Endodermal cell (in vitro differentiated cells): Measurements from ENCODE around the gene CX3CL1. TPM values are rescaled to one million over a fixed set of nuclear protein-coding genes. Genes with fewer than 3 reads are reported as not detected.

ENCODE experiments used
- DNase-seq: peaks from one replicate; pipeline ENCODE4 v3.0.0-alpha.2; 2017
- H3K27ac ChIP-seq: 2 replicates; pipeline ENCODE4 v1.5.1; 2013; ENCODE audit warnings: mild to moderate bottlenecking, low read depth, low read length, moderate library complexity
- H3K27me3 ChIP-seq: 2 replicates; pipeline ENCODE4 v1.6.1; 2013; ENCODE audit warnings: mild to moderate bottlenecking, low read length, moderate library complexity; ENCODE audit not compliant: insufficient read depth, control insufficient read depth, poor library complexity, severe bottlenecking
- H3K36me3 ChIP-seq: 2 replicates; pipeline ENCODE4 v1.7.0; 2013; ENCODE audit warnings: mild to moderate bottlenecking, low read length, moderate library complexity; ENCODE audit not compliant: control insufficient read depth, insufficient read depth
- H3K4me1 ChIP-seq: one replicate; pipeline ENCODE4 v1.7.0; 2013; ENCODE audit warnings: low read length; ENCODE audit not compliant: control insufficient read depth, insufficient read depth
- H3K4me3 ChIP-seq: 2 replicates; pipeline ENCODE4 v1.5.1; 2013; ENCODE audit warnings: mild to moderate bottlenecking, low read length, moderate library complexity
- H3K9ac ChIP-seq: 2 replicates; pipeline ENCODE4 v1.6.1; 2013; ENCODE audit warnings: mild to moderate bottlenecking, low read length, moderate library complexity; ENCODE audit not compliant: poor library complexity, severe bottlenecking; ENCODE audit errors: extremely low read depth
- H3K9me3 ChIP-seq: 2 replicates; pipeline ENCODE4 v1.6.1; 2013; ENCODE audit warnings: mild to moderate bottlenecking, low read length, moderate library complexity; ENCODE audit not compliant: control insufficient read depth
- H3K27ac Mint-ChIP-seq: 2 replicates; pipeline ENCODE4 v1.8.0; 2020; ENCODE audit warnings: mixed read lengths
- H3K27me3 Mint-ChIP-seq: 2 replicates; pipeline ENCODE4 v1.8.0; 2021; ENCODE audit warnings: mild to moderate bottlenecking, mixed read lengths; ENCODE audit not compliant: insufficient read depth
- H3K36me3 Mint-ChIP-seq: 2 replicates; pipeline ENCODE4 v1.8.0; 2020; ENCODE audit warnings: low read depth, mixed read lengths
- H3K4me1 Mint-ChIP-seq: 2 replicates; pipeline ENCODE4 v1.8.0; 2020; ENCODE audit warnings: mixed read lengths
- H3K4me3 Mint-ChIP-seq: 2 replicates; pipeline ENCODE4 v1.8.0; 2020; ENCODE audit warnings: mild to moderate bottlenecking, moderate library complexity, mixed read lengths
- H3K9me3 Mint-ChIP-seq: 2 replicates; pipeline ENCODE4 v1.8.0; 2020; ENCODE audit warnings: mild to moderate bottlenecking, mixed read lengths
- CTCF ChIP-seq: fragments of 200-600 bp; sonication (generic); conservative IDR thresholded peaks from 2 replicates; pipeline ENCODE4 v1.5.0; 2021; ENCODE audit warnings: antibody characterized with exemption, mild to moderate bottlenecking
- whole genome bisulfite sequencing, 2 experiments: methylation state at CpG; one replicate each; pipeline versions ENCODE4 v1.1.5 to v1.1.7; 2013; ENCODE audit warnings: missing lambda C conversion rate in 2 of 2, mixed read lengths in 1 of 2; ENCODE audit not compliant: insufficient coverage in 1 of 2, insufficient read length in 1 of 2; 5-methylcytosine and 5-hydroxymethylcytosine counted together
- total RNA-seq, 2 donors: library from RNA; stranded (reverse); fragmentation: NEBNext Ultra II Directional in 1 of 2; extraction: Animal tissue kit (Norgen Biotek cat#: 25700) in 1 of 2; gene quantifications; 2 replicates in 1 of 2; 3 replicates in 1 of 2; pipeline ENCODE4 v1.2.1, GENCODE V29; 2021

Gene CX3CL1
- total RNA-seq, 2 donors from 2014 or later = 0.18 to 1.0 TPM

GRCh38 chr16:57356547-57356946 is 15.7 kb upstream of the CX3CL1 start:
- H3K9ac ChIP-seq = no peak overlapping the region
- no peak for DNase-seq
- no peaks in the 10 kb centered on the region for H3K36me3 Mint-ChIP-seq
- no peaks in the 10 kb centered on the region for H3K4me1 Mint-ChIP-seq
- H3K4me3 Mint-ChIP-seq = no peak overlapping the region
- H3K9me3 Mint-ChIP-seq = no peaks in the 10 kb centered on the region
- H3K27ac ChIP-seq = no peak overlapping the region
- no peaks in the 10 kb centered on the region for H3K27me3 ChIP-seq
- H3K27me3 Mint-ChIP-seq = no peaks in the 10 kb centered on the region
- no peak overlapping the region for H3K4me3 ChIP-seq
- no peaks in the 10 kb centered on the region for H3K9me3 ChIP-seq
- TF ChIP-seq CTCF = no peak
- no peaks in the 10 kb centered on the region for H3K36me3 ChIP-seq
- no peaks in the 10 kb centered on the region for H3K4me1 ChIP-seq
- WGBS, 2 experiments = 81 to 86% methylated on average over 2 to 4 of the region's 4 CpGs
- H3K27ac Mint-ChIP-seq = no peak overlapping the region

DNA sequence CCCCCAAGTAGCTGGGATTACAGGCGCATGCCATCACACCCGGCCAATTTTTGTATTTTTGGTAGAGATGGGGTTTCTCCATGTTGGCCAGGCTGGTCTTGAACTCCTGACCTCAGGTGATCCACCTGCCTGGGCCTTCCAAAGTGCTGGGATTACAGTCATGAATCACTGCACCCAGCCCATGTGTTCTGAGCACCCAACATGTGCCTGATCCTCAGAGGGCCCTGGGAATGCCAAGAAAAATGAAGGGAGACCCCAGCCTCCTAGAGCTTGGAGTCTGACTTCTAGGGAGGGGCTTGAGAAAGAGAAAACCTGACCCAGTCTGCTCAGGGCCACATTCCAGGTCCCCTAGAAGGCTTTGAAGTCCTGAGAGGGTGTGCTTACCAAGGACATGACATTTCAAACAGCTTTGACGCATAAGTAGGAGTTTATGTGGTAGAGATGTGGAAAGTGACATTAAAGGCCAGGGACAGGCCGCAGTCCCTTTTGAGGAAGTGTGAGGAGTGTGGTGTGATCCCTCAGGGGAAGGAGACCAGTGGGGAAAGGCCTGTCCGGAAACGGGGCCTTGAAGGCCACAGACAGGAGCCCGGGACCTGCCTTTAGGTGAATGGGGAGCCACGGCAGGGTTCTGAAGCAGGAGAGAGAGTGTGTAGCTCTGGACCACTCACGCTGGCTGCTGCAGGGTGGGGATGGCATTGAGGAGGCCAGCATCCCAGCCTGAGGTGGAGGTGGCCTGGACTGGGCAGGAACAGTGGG is 14.8 kb upstream of the CX3CL1 start:
- no peaks in the 10 kb centered on the region for H3K36me3 Mint-ChIP-seq
- no peaks in the 10 kb centered on the region for H3K4me1 ChIP-seq
- no peaks in the 10 kb centered on the region for H3K27me3 Mint-ChIP-seq
- TF ChIP-seq CTCF = no peak
- 95 to 97% methylated on average over 8 to 9 of the region's 9 CpGs for WGBS, 2 experiments
- H3K9me3 ChIP-seq = no peaks in the 10 kb centered on the region
- no peak overlapping the region for H3K27ac ChIP-seq
- no peaks in the 10 kb centered on the region for H3K27me3 ChIP-seq
- H3K36me3 ChIP-seq = no peaks in the 10 kb centered on the region
- no peak overlapping the region for H3K4me3 ChIP-seq
- H3K9ac ChIP-seq = no peak overlapping the region
- no peak for DNase-seq
- no peak overlapping the region for H3K4me3 Mint-ChIP-seq
- no peaks in the 10 kb centered on the region for H3K4me1 Mint-ChIP-seq
- no peaks in the 10 kb centered on the region for H3K9me3 Mint-ChIP-seq
- H3K27ac Mint-ChIP-seq = no peak overlapping the region

GRCh38 chr16:57358086-57358420 is 14.2 kb upstream of the CX3CL1 start:
- no peak for TF ChIP-seq CTCF
- Mint-ChIP-seq H3K27me3 (no peaks in the 10 kb centered on the region), H3K4me3 (no peak overlapping the region), H3K36me3 (no peaks in the 10 kb centered on the region), H3K9me3 (no peaks in the 10 kb centered on the region), H3K4me1 (no peaks in the 10 kb centered on the region), H3K27ac (no peak overlapping the region)
- Histone ChIP-seq H3K9ac (no peak overlapping the region), H3K36me3 (no peaks in the 10 kb centered on the region), H3K27ac (no peak overlapping the region), H3K27me3 (no peaks in the 10 kb centered on the region), H3K4me3 (no peak overlapping the region), H3K4me1 (no peaks in the 10 kb centered on the region), H3K9me3 (no peaks in the 10 kb centered on the region)
- no peak for DNase-seq
- WGBS, 2 experiments = 88 to 91% methylated on average over 6 to 7 of the region's 7 CpGs
